HS-27A (cell line): ENCODE results near the gene CAPZB.
A peak's percentile ranks its signal among the peaks of the same experiment; 100 is the strongest.

Source experiments
- DNase-seq: peaks from one replicate; pipeline ENCODE4 v3.0.0-alpha.2; 2012; ENCODE audit warnings: low read depth, missing footprints

The CAPZB gene

GRCh38 chr1:19448491-19449439, 36.6 kb downstream of the CAPZB start:
- peak; percentile 75 for DNase-seq

- DNase-seq: no peak
These were observed 37.8 kb downstream of the CAPZB start for GRCh38 chr1:19447550-19447949.

- DNase-seq: no peak
These were observed 39.7 kb downstream of the CAPZB start for GRCh38 chr1:19445417-19446342.

- no peak for DNase-seq
These were observed 40.9 kb downstream of the CAPZB start for GRCh38 chr1:19444296-19445021.

GRCh38 chr1:19443326-19443725, 42.0 kb downstream of the CAPZB start:
- no peak for DNase-seq

GRCh38 chr1:19442154-19443096, 42.9 kb downstream of the CAPZB start:
- DNase-seq: no peak

- no peak for DNase-seq
These were observed 44.1 kb downstream of the CAPZB start for GRCh38 chr1:19441048-19441780.

- DNase-seq: no peak
These were observed 45.7 kb downstream of the CAPZB start for GRCh38 chr1:19439464-19440171.

- no peak for DNase-seq
These were observed 46.7 kb downstream of the CAPZB start for GRCh38 chr1:19438516-19439195.

- DNase-seq: no peak
These were observed 47.4 kb downstream of the CAPZB start for GRCh38 chr1:19437891-19438294.

GRCh38 chr1:19436716-19437476, 48.4 kb downstream of the CAPZB start:
- DNase-seq: no peak

- no peak for DNase-seq
These were observed 49.4 kb downstream of the CAPZB start for GRCh38 chr1:19435851-19436455.

GRCh38 chr1:19435181-19435580, 50.2 kb downstream of the CAPZB start:
- DNase-seq: no peak

GRCh38 chr1:19433719-19433998, 51.7 kb downstream of the CAPZB start:
- DNase-seq: no peak

- DNase-seq: no peak
These were observed 52.2 kb downstream of the CAPZB start for GRCh38 chr1:19432943-19433718.

GRCh38 chr1:19430121-19431068, 54.9 kb downstream of the CAPZB start:
- no peak for DNase-seq
